Measurements from ENCODE around the gene HPCAL1. TPM values are rescaled to one million over a fixed set of nuclear protein-coding genes. Genes with fewer than 3 reads are reported as not detected.

Gene HPCAL1
- total and polyA plus RNA-seq, 2 donors (not counting 3 experiments of a cell fraction or from before 2014, with no cell fraction given): 56.5 to 77.4 TPM

DNA sequence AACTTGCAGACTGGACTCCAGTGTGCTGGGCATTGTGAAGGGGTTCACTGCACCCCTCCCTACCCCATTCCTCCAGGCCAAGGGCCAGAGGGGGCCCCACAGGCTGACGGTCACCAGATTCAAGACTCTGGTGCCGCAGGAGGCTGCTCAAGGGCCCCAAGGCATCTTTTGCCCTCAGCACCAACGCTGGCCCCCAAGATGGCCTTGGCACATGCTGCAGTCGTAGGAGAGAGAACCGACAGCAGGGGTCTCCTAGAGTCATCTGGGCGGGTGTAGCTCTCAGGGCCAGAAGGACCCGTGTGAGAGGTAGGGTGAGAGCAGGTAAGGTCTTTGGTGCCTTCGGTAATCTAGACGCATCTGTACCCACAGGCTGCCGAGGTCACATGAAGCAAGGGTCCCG lies 164.1 kb downstream of the HPCAL1 start:
- dilution Hi-C loops (cut with MboI; ENCODE audit: extremely low pct_ligation_motif_present, low sequenced_read_pairs): no loop called here
- Histone ChIP-seq H3K36me3 (ENCODE audit: control insufficient read depth in 2 of 2, extremely low read depth in 1 of 2, insufficient read depth in 2 of 2, low read length in 2 of 2) (no peaks in the 10 kb centered on the region), H3K9me1 (replicated peaks; ENCODE audit: control insufficient read depth, extremely low read depth, insufficient read depth, low read length) (no peaks in the 10 kb centered on the region), H3K4me1 (ENCODE audit: control insufficient read depth, extremely low read depth, insufficient read depth, low read length) (no peaks in the 10 kb centered on the region), H4K20me1 (replicated peaks; ENCODE audit: control insufficient read depth, extremely low read depth, insufficient read depth, low read length) (no peaks in the 10 kb centered on the region), H3K27ac (ENCODE audit: insufficient read depth, low read depth, low read length) (no peak overlapping the region), H3K79me2 (ENCODE audit: control insufficient read depth, insufficient read depth, low read length) (no peaks in the 10 kb centered on the region), H3K9ac (replicated peaks; ENCODE audit: extremely low read depth, insufficient read depth, low read length) (no peak overlapping the region), H3K4me2 (ENCODE audit: insufficient read depth, low read length) (no peak overlapping the region), H3K4me3 (replicated peaks in 1 of 3; ENCODE audit: insufficient read depth in 1 of 3, low read depth in 1 of 3, low read length in 3 of 3) (no peak overlapping the region), H2AFZ (ENCODE audit: low read depth, low read length) (no peak overlapping the region), H3K27me3 (ENCODE audit: control insufficient read depth in 2 of 2, insufficient read depth in 2 of 2, low read length in 2 of 2) (peaks cover under 1 to 3% of the 10 kb centered on the region in 2 experiments), H3K9me3 (replicated peaks; ENCODE audit: control insufficient read depth, insufficient read depth, low read length) (no peaks in the 10 kb centered on the region)
- intact Hi-C loops (cut with micrococcal nuclease): loop anchor here (1.0 kb wide), 1 partner anchor 194 kb away; no protein-coding TSS in a partner anchor
- no TSS peak for BruUV-seq (replicated peaks)
- no peak for FAIRE-seq
- POLR2A ChIA-PET: no interaction called here
- DNase-seq (ENCODE audit: low read depth, low spot score): no peak
- CTCF ChIA-PET: interaction anchor here (0.7 to 1.3 kb wide), 3 partner anchors 10 to 193 kb away, joined by 3 to 7 read pairs (median 4); no protein-coding TSS in a partner anchor
- no peak for TF ChIP-seq POLR2AphosphoS5 (IDR thresholded peaks at IDR 0.05; ENCODE audit: insufficient read depth, low read depth, low read length)
- no peak for TF ChIP-seq MYC (IDR thresholded peaks at IDR 0.05; ENCODE audit: low read depth, low read length)
- TF ChIP-seq POLR2A (IDR thresholded peaks at IDR 0.05; ENCODE audit: low read depth, low read length): no peak
- TF ChIP-seq, protein P1, sequence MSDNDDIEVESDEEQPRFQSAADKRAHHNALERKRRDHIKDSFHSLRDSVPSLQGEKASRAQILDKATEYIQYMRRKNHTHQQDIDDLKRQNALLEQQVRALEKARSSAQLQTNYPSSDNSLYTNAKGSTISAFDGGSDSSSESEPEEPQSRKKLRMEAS (IDR thresholded peaks at IDR 0.05; ENCODE audit: insufficient read depth, insufficient read length): no peak
- TF ChIP-seq GATA2 (IDR thresholded peaks at IDR 0.05; ENCODE audit: insufficient read depth, insufficient read length, low read depth, low read length): no peak
- TF ChIP-seq, protein P2, sequence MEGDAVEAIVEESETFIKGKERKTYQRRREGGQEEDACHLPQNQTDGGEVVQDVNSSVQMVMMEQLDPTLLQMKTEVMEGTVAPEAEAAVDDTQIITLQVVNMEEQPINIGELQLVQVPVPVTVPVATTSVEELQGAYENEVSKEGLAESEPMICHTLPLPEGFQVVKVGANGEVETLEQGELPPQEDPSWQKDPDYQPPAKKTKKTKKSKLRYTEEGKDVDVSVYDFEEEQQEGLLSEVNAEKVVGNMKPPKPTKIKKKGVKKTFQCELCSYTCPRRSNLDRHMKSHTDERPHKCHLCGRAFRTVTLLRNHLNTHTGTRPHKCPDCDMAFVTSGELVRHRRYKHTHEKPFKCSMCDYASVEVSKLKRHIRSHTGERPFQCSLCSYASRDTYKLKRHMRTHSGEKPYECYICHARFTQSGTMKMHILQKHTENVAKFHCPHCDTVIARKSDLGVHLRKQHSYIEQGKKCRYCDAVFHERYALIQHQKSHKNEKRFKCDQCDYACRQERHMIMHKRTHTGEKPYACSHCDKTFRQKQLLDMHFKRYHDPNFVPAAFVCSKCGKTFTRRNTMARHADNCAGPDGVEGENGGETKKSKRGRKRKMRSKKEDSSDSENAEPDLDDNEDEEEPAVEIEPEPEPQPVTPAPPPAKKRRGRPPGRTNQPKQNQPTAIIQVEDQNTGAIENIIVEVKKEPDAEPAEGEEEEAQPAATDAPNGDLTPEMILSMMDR (IDR thresholded peaks at IDR 0.05; ENCODE audit: extremely low read depth in 1 of 2, insufficient read depth in 1 of 2, low read depth in 1 of 2, low read length in 2 of 2): no peak
- no peak for TF ChIP-seq EZH2 (IDR thresholded peaks at IDR 0.05; ENCODE audit: borderline replicate concordance, low read depth, low read length, severe bottlenecking)
- TF ChIP-seq JUN (IDR thresholded peaks at IDR 0.05; ENCODE audit: borderline replicate concordance, insufficient read depth, insufficient read length, low read depth): no peak
- TF ChIP-seq FOS (IDR thresholded peaks at IDR 0.05; ENCODE audit: borderline replicate concordance, insufficient read depth, low read length): no peak

All from endothelial cell of umbilical vein (primary cell).